ENCODE data around the gene LDHD. TPM values are rescaled to one million over a fixed set of nuclear protein-coding genes. Genes with fewer than 3 reads are reported as not detected.

Gene LDHD
- total RNA-seq, 1 donor from 2014 or later = 0.53 TPM

DNA sequence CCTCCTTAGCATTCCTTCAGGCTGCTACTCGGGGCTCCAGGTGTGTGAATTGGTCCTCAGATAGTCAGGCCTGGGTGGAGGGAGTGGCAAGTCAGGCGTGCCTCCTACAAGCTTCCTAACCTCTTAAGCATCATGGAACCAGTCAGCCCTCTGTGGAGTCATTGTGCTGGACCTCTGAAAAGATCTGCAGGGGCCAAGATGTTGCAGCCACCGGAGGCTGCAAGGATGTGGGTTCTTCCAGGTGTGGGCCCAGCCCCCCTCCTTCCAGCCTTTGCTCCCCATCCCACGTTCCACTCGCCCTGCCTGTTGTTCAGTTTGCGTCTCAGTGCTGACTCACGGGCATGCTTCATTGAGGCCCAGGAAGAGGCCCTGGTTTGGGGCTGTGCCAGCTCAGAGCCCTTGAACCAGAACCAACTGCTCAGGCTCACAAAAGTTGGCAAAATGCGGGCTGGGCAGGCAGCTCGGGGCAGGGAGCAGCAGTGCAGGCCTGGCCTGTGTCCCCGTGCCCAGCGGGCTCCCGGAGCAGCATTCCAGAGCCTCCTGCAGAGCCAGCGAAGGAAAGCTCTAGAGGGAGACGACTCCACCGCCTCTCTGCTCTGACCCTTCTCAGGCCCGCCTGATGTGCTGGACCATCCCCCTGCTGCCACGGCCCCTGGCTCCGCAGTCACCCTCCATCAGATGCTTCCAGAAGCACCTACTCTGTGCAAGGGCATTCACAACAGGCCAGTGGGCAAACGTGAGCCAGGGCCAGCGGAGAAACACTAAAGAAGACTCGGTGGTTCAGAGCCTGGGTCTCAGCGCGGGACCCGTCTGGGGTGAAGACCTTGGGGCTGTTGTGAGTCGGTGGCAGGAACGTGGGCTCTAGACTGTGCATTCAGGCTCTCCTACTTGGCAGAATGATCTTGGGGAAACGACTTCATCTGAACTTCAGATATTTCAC, 7.5 kb downstream of the LDHD start:
- no peak overlapping the region for H3K4me3 ChIP-seq (ENCODE audit: low read depth, low read length)
- peaks cover 6% of the 10 kb centered on the region for H3K36me3 ChIP-seq (ENCODE audit: control insufficient read depth, insufficient read depth, low read length)
- TF ChIP-seq, protein P1, sequence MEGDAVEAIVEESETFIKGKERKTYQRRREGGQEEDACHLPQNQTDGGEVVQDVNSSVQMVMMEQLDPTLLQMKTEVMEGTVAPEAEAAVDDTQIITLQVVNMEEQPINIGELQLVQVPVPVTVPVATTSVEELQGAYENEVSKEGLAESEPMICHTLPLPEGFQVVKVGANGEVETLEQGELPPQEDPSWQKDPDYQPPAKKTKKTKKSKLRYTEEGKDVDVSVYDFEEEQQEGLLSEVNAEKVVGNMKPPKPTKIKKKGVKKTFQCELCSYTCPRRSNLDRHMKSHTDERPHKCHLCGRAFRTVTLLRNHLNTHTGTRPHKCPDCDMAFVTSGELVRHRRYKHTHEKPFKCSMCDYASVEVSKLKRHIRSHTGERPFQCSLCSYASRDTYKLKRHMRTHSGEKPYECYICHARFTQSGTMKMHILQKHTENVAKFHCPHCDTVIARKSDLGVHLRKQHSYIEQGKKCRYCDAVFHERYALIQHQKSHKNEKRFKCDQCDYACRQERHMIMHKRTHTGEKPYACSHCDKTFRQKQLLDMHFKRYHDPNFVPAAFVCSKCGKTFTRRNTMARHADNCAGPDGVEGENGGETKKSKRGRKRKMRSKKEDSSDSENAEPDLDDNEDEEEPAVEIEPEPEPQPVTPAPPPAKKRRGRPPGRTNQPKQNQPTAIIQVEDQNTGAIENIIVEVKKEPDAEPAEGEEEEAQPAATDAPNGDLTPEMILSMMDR (IDR thresholded peaks at IDR 0.05; ENCODE audit: insufficient read depth, low read length, severe bottlenecking) = no peak
- no peaks in the 10 kb centered on the region for H3K27me3 ChIP-seq (ENCODE audit: control insufficient read depth, insufficient read depth, low read length)
- FAIRE-seq (no peak), DNase-seq (ENCODE audit: low read depth) (peak; percentile 98)

DNA sequence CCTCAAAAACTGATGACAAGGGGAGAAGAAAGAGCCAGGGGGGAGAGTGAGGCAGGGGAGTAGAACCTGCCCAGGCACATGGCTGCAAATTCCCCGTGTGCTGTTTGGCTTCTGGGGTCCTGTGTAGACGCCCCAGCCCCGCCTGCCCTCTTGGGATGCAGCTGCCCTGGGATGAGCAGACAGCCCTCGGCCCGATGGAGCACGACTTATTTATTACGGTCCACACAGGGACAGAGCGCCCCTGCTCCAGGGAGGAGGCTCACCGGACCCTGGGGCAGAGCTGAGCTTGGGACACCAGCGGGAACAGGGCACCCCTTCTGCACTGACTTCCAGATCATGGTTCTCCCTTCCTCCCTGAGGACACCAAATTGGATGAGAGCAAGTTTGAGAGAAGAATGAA, 9.1 kb downstream of the LDHD start:
- FAIRE-seq (no peak), DNase-seq (ENCODE audit: low read depth) (no peak)
- Histone ChIP-seq H3K36me3 (ENCODE audit: control insufficient read depth, insufficient read depth, low read length) (peaks cover 6% of the 10 kb centered on the region), H3K27me3 (ENCODE audit: control insufficient read depth, insufficient read depth, low read length) (no peaks in the 10 kb centered on the region), H3K4me3 (ENCODE audit: low read depth, low read length) (no peak overlapping the region)
- TF ChIP-seq, protein P1 (IDR thresholded peaks at IDR 0.05; ENCODE audit: insufficient read depth, low read length, severe bottlenecking) = no peak

DNA sequence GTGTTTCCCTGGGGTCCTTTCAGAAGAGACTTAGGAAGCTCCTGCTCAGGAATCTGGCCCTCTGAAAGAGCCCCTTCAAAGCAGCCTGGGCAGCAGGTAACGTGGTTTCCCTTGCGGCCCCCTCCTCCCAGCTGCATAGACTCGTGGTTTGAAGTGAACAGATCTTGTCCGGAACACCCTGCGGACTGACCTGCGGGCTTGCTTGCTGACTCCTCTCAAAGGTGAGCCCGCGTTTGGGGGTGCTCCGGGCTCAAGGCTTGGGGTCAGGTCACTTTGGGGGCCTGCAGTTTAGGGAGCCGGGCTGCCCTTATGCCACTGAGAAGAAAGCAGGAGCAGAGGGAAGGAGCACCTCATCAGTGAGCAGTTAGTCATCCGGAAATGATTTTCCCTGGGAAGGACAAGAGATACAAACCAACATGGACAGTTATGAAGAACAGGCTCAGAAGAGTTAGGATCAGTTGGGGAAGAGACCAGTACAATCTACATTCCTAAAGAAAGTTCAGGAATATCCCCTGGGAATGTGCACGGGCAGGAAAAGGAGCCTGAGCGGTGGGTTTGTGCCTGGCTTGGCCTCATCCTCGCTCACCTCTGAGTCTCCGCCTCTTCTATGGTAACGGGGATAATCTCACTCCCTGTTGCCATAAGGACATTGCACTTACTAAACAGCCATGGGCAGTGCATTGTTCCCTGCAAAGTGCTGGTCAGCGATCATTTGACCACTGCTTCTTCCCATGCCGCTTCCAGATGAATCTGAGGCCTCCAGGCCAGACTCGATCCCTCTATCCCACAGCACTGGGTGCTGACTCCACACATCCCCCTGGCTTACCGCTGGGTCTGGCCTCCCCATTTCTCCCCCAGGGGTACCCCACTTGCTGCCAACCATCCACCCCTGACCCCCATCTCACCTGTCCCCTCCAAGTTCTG, 10.0 kb downstream of the LDHD start:
- H3K4me3 ChIP-seq (ENCODE audit: low read depth, low read length) = no peak overlapping the region
- DNase-seq (ENCODE audit: low read depth) = no peak
- peaks cover 6% of the 10 kb centered on the region for H3K36me3 ChIP-seq (ENCODE audit: control insufficient read depth, insufficient read depth, low read length)
- no peaks in the 10 kb centered on the region for H3K27me3 ChIP-seq (ENCODE audit: control insufficient read depth, insufficient read depth, low read length)
- FAIRE-seq = no peak
- TF ChIP-seq, protein P1 (IDR thresholded peaks at IDR 0.05; ENCODE audit: insufficient read depth, low read length, severe bottlenecking) = no peak

GRCh38 chr16:75105306-75106061, 11.1 kb downstream of the LDHD start:
- FAIRE-seq (no peak), DNase-seq (ENCODE audit: low read depth) (no peak)
- H3K36me3 ChIP-seq (ENCODE audit: control insufficient read depth, insufficient read depth, low read length) = peaks cover 6% of the 10 kb centered on the region
- no peak overlapping the region for H3K4me3 ChIP-seq (ENCODE audit: low read depth, low read length)
- no peaks in the 10 kb centered on the region for H3K27me3 ChIP-seq (ENCODE audit: control insufficient read depth, insufficient read depth, low read length)
- TF ChIP-seq, protein P1 (IDR thresholded peaks at IDR 0.05; ENCODE audit: insufficient read depth, low read length, severe bottlenecking) = no peak

DNA sequence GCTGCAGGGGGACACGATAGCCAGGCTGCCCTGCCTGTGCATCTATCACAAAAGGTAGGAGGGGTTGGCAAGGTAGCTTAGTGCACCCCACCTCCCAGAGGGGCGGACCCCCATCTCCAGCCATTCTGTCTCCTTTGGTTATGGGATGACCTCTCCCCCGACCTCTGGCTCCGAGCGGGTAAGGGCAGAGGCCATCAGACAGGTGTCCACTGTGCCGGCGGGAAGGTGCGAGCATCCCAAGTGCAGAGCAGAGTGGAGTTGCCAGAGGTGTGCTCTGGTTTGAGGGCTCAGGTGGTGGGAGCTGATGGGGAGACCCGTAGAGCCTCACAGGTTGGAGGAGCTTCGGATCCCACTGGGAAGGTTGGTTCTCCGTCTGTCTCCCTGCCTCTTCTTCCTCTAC, 11.7 kb downstream of the LDHD start:
- H3K4me3 ChIP-seq (ENCODE audit: low read depth, low read length) = no peak overlapping the region
- H3K36me3 ChIP-seq (ENCODE audit: control insufficient read depth, insufficient read depth, low read length) = peaks cover 6% of the 10 kb centered on the region
- DNase-seq (ENCODE audit: low read depth) (no peak), FAIRE-seq (no peak)
- H3K27me3 ChIP-seq (ENCODE audit: control insufficient read depth, insufficient read depth, low read length) = no peaks in the 10 kb centered on the region
- TF ChIP-seq, protein P1 (IDR thresholded peaks at IDR 0.05; ENCODE audit: insufficient read depth, low read length, severe bottlenecking) = no peak
